Neural cell (in vitro differentiated cells): Measurements from ENCODE around the gene ZNF638. TPM values are rescaled to one million over a fixed set of nuclear protein-coding genes. Genes with fewer than 3 reads are reported as not detected.

Source experiments
- H2AFZ ChIP-seq: fragments of 200-600, 300-800 bp; sonication (generic), shearing (Covaris generic); 2 replicates; pipeline ENCODE4 v1.6.0; 2014; ENCODE audit warnings: low read depth, mild to moderate bottlenecking, antibody characterized with exemption, low read length, moderate library complexity
- H3F3A ChIP-seq: fragments of 200-600 bp; shearing (Covaris generic); 2 replicates; pipeline ENCODE4 v1.6.1; 2016; ENCODE audit warnings: mild to moderate bottlenecking, moderate library complexity, mixed read lengths, antibody characterized with exemption, low read length; ENCODE audit not compliant: insufficient read depth, poor library complexity, severe bottlenecking
- H3K27ac ChIP-seq: fragments of 200-600, 300-800 bp; sonication (generic), shearing (Covaris generic); 2 replicates; pipeline ENCODE4 v1.5.1; 2014; ENCODE audit warnings: mild to moderate bottlenecking, low read length, moderate library complexity
- H3K27me3 ChIP-seq: fragments of 300-800, 200-600 bp; sonication (generic), shearing (Covaris generic); 2 replicates; pipeline ENCODE4 v1.6.0; 2014; ENCODE audit warnings: mild to moderate bottlenecking, low read depth, low read length, moderate library complexity; ENCODE audit not compliant: insufficient read depth
- H3K36me3 ChIP-seq: fragments of 300-800, 200-600 bp; sonication (generic), shearing (Covaris generic); 2 replicates; pipeline ENCODE4 v1.5.1; 2014; ENCODE audit warnings: mild to moderate bottlenecking, antibody characterized with exemption, low read length, moderate library complexity; ENCODE audit not compliant: insufficient read depth
- H3K4me2 ChIP-seq: fragments of 300-800, 200-600 bp; sonication (generic), shearing (Covaris generic); 2 replicates; pipeline ENCODE4 v1.6.0; 2014; ENCODE audit warnings: mild to moderate bottlenecking, low read length
- H3K4me3 ChIP-seq: fragments of 300-800, 200-600 bp; sonication (generic), shearing (Covaris generic); 2 replicates; pipeline ENCODE4 v1.5.1; 2014; ENCODE audit warnings: mild to moderate bottlenecking, low read length, moderate library complexity
- H3K79me2 ChIP-seq: fragments of 200-600 bp; shearing (Covaris generic); replicated peaks from 2 replicates; pipeline ENCODE4 v1.6.0; 2014; ENCODE audit warnings: mild to moderate bottlenecking, low read length, moderate library complexity; ENCODE audit not compliant: insufficient read depth
- H3K9ac ChIP-seq: fragments of 300-800, 200-600 bp; sonication (generic), shearing (Covaris generic); 2 replicates; pipeline ENCODE4 v1.6.1; 2016; ENCODE audit warnings: mild to moderate bottlenecking, low read length, mixed read lengths
- H3K9me2 ChIP-seq: fragments of 200-600 bp; shearing (Covaris generic); 2 replicates; pipeline ENCODE4 v1.6.1; 2016; ENCODE audit warnings: mild to moderate bottlenecking, low read length, mixed read lengths; ENCODE audit not compliant: insufficient read depth
- H3K9me3 ChIP-seq: fragments of 200-600, 300-800 bp; sonication (generic), shearing (Covaris generic); 2 replicates; pipeline ENCODE4 v1.6.1; 2016; ENCODE audit warnings: mild to moderate bottlenecking, mixed run types, low read length, moderate library complexity, mixed read lengths
- H4K20me1 ChIP-seq: fragments of 200-600 bp; shearing (Covaris generic); 2 replicates; pipeline ENCODE4 v1.6.1; 2016; ENCODE audit warnings: mild to moderate bottlenecking, mixed run types; ENCODE audit not compliant: insufficient read depth
- CTCF ChIP-seq: fragments of 450-650 bp; IDR thresholded peaks from 2 replicates; pipeline ENCODE4 v1.5.1; 2014; ENCODE audit warnings: antibody characterized with exemption, mild to moderate bottlenecking, moderate library complexity; ENCODE audit not compliant: poor library complexity, severe bottlenecking
- EZH2 ChIP-seq: fragments of 200-600, 300-800 bp; shearing (Covaris generic), sonication (generic); IDR thresholded peaks from 2 replicates; pipeline ENCODE4 v1.6.1; 2014; ENCODE audit warnings: antibody characterized with exemption, low read length, borderline replicate concordance, mild to moderate bottlenecking; ENCODE audit not compliant: insufficient read depth, poor library complexity, severe bottlenecking
- POLR2AphosphoS5 ChIP-seq: IDR thresholded peaks from 2 replicates; pipeline ENCODE4 v1.6.1; 2012
- RAD21 ChIP-seq: fragments of 450-650 bp; conservative IDR thresholded peaks from 2 replicates; pipeline ENCODE4 v1.6.1; 2014; ENCODE audit warnings: antibody characterized with exemption, mild to moderate bottlenecking, moderate library complexity
- REST ChIP-seq: IDR thresholded peaks from 2 replicates; pipeline ENCODE4 v1.6.1; 2012; ENCODE audit warnings: borderline replicate concordance
- polyA plus RNA-seq: library from polyadenylated mRNA; depleted of rRNA; stranded (reverse); fragments of >200 nt; gene quantifications from 2 replicates; pipeline ENCODE4 v1.2.3, GENCODE V29; 2014

The ZNF638 gene
- polyA plus RNA-seq, 1 donor from 2014 or later: 308 TPM

- H3F3A ChIP-seq: no peaks in the 10 kb centered on the region
- H3K4me2 ChIP-seq: no peak overlapping the region
- no peaks in the 10 kb centered on the region for H4K20me1 ChIP-seq
- H3K9ac ChIP-seq: no peak overlapping the region
- peaks cover 25% of the 10 kb centered on the region for H3K27me3 ChIP-seq
- H3K36me3 ChIP-seq: no peaks in the 10 kb centered on the region
- H3K27ac ChIP-seq: no peak overlapping the region
- H3K4me3 ChIP-seq: no peak overlapping the region
- H3K9me2 ChIP-seq: no peaks in the 10 kb centered on the region
- no peaks in the 10 kb centered on the region for H3K9me3 ChIP-seq
- no peaks in the 10 kb centered on the region for H3K79me2 ChIP-seq
- peak; percentile 31 for TF ChIP-seq CTCF
- no peak for TF ChIP-seq REST
- TF ChIP-seq RAD21: no peak
- no peak for TF ChIP-seq EZH2
- no peak overlapping the region for H2AFZ ChIP-seq
Observed at GRCh38 chr2:71460595-71461303, 129.2 kb downstream of the ZNF638 start.

- Histone ChIP-seq H3K79me2 (no peaks in the 10 kb centered on the region), H3K4me2 (no peak overlapping the region), H3K27me3 (peaks cover 31% of the 10 kb centered on the region)
Observed at GRCh38 chr2:71461304-71461671, 129.7 kb downstream of the ZNF638 start.

More at GRCh38 chr2:71461304-71461671, 129.7 kb downstream of the ZNF638 start:
- Histone ChIP-seq H3K36me3 (no peaks in the 10 kb centered on the region), H3K27ac (no peak overlapping the region), H3K9me2 (no peaks in the 10 kb centered on the region), H3K4me3 (no peak overlapping the region), H3F3A (no peaks in the 10 kb centered on the region), H4K20me1 (no peaks in the 10 kb centered on the region), H3K9me3 (no peaks in the 10 kb centered on the region), H3K9ac (no peak overlapping the region), H2AFZ (no peak overlapping the region)
- TF ChIP-seq POLR2AphosphoS5 (no peak), EZH2 (no peak), REST (no peak)
